ENCODE measurements around the gene CSAG3.
"Not testable (repeated sequence)": the region's sequence is repeated elsewhere in the genome, so short reads cannot be mapped to it uniquely, and the experiment has no call there.

CSAG3 gene

GRCh38 chrX:152758918-152759317, at the start of gene CSAG3:
TSS of gene CSAG3 (plus strand) at chrX:152759218.
- DNase-seq = not testable (repeated sequence)

- not testable (repeated sequence) for DNase-seq
Observed at GRCh38 chrX:152713195-152713594, 45.8 kb upstream of the CSAG3 start.

- DNase-seq = not testable (repeated sequence)
Observed at GRCh38 chrX:152713815-152714787, 44.9 kb upstream of the CSAG3 start, which contains the start of gene MAGEA2B. TSS of gene MAGEA2B (plus strand) at chrX:152714628. CDS start at chrX:152717107, 2,479 bp downstream.

- DNase-seq = no peak
Observed at GRCh38 chrX:152725409-152725808, 33.6 kb upstream of the CSAG3 start.

- no peak for DNase-seq
Observed at GRCh38 chrX:152733261-152733975, 25.6 kb upstream of the CSAG3 start, which contains the start of the genes CSAG1 and MAGEA12. TSS of gene CSAG1 (minus strand) at chrX:152733721. CDS start at chrX:152732460, 1,261 bp downstream. TSS of gene MAGEA12 (plus strand) at chrX:152733757. CDS start at chrX:152736162, 2,405 bp downstream.

- not testable (repeated sequence) for DNase-seq
Observed at GRCh38 chrX:152734143-152734858, 24.7 kb upstream of the CSAG3 start.

GRCh38 chrX:152735101-152735500, 23.9 kb upstream of the CSAG3 start:
- DNase-seq = no peak

- DNase-seq = no peak
Observed at GRCh38 chrX:152735860-152736511, 23.0 kb upstream of the CSAG3 start.

GRCh38 chrX:152736528-152736927, 22.5 kb upstream of the CSAG3 start:
- not testable (repeated sequence) for DNase-seq

- DNase-seq = no peak
Observed at GRCh38 chrX:152738560-152738959, 20.5 kb upstream of the CSAG3 start.

GRCh38 chrX:152753686-152754650, 5.0 kb upstream of the CSAG3 start, which contains the start of gene MAGEA2:
TSS of gene MAGEA2 (minus strand) at chrX:152753842. CDS start at chrX:152751363, 2,479 bp downstream.
- not testable (repeated sequence) for DNase-seq

GRCh38 chrX:152754871-152755270, 4.1 kb upstream of the CSAG3 start:
- DNase-seq = not testable (repeated sequence)

- DNase-seq = not testable (repeated sequence)
Observed at GRCh38 chrX:152759544-152759943, 526 bp downstream of the CSAG3 start.

- not testable (repeated sequence) for DNase-seq
Observed at GRCh38 chrX:152761582-152761981, 2.6 kb downstream of the CSAG3 start.

GRCh38 chrX:152766562-152766961, 7.5 kb downstream of the CSAG3 start:
- not testable (repeated sequence) for DNase-seq

GRCh38 chrX:152769549-152770289, 10.7 kb downstream of the CSAG3 start, which contains the start of gene MAGEA6:
TSS of gene MAGEA6 (minus strand) at chrX:152769689. CDS start at chrX:152767650, 2,039 bp downstream.
- DNase-seq = not testable (repeated sequence)

GRCh38 chrX:152787062-152787461, 28.0 kb downstream of the CSAG3 start:
- not testable (repeated sequence) for DNase-seq

- no peak for DNase-seq
Observed at GRCh38 chrX:152798945-152799344, 39.9 kb downstream of the CSAG3 start.

GRCh38 chrX:152806035-152806434, 47.0 kb downstream of the CSAG3 start:
- DNase-seq = no peak

Data from activated CD8-positive, alpha-beta memory T cell treated with anti-CD3 and anti-CD28 coated beads, Interleukin-2, amount 50 U/mL, for 4 hours (primary cell).